Subcutaneous adipose tissue (tissue), 4 donors: ENCODE measurements around the gene HSD3B7. TPM values are rescaled to one million over a fixed set of nuclear protein-coding genes. Genes with fewer than 3 reads are reported as not detected.

Experiments used
- total RNA-seq, 4 donors: library from RNA; depleted of rRNA; stranded (reverse); fragments of >200 nt; gene quantifications; one replicate each; pipeline ENCODE4 v1.1.0, GENCODE V29; 2016
- TF ChIP-seq, protein P1 (sequence below): fragments of 450-650 bp; IDR thresholded peaks from one replicate; pipeline ENCODE4 v1.5.1; 2016; ENCODE audit warnings: low read depth, mild to moderate bottlenecking, control low read depth, antibody characterized with exemption, moderate library complexity

Gene HSD3B7
- total RNA-seq, 4 donors from 2014 or later = 18.3 to 73.8 (median 30.0) TPM

DNA sequence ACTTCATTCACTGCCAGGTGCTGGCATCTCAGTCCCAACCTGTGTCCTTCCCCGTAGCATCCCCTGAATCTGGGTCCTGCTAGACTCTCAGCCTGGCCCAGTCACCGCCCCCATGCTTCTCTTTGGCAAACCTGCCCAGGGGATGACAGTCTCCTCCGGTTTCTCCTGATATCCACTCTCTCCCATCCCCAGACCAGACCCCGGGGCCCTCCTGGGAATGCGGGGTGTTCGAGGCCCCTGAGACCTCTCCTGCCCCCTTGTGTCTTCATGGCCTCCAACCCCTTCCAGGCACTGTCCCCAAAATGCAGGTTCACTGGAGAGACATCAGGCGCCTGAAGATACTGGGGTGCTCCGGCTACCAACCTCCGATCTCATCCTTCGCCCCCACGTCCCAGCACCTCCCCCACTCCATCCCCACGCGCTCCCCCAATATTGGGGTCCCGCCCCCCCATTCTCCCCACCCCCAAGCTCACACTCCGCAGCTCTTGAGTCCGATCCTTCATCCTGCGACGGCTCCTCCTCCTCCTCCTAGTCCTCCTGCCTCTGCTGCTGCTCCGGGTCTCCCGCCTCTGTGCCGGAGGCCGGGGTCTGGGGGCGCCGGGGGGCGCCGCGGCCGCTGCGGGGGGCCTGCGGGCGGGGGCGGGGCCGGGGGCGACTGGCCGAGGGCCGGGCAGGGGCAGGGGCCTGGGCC, 25.0 kb downstream of the HSD3B7 start:
- TF ChIP-seq, protein P1, sequence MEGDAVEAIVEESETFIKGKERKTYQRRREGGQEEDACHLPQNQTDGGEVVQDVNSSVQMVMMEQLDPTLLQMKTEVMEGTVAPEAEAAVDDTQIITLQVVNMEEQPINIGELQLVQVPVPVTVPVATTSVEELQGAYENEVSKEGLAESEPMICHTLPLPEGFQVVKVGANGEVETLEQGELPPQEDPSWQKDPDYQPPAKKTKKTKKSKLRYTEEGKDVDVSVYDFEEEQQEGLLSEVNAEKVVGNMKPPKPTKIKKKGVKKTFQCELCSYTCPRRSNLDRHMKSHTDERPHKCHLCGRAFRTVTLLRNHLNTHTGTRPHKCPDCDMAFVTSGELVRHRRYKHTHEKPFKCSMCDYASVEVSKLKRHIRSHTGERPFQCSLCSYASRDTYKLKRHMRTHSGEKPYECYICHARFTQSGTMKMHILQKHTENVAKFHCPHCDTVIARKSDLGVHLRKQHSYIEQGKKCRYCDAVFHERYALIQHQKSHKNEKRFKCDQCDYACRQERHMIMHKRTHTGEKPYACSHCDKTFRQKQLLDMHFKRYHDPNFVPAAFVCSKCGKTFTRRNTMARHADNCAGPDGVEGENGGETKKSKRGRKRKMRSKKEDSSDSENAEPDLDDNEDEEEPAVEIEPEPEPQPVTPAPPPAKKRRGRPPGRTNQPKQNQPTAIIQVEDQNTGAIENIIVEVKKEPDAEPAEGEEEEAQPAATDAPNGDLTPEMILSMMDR = no peak

DNA sequence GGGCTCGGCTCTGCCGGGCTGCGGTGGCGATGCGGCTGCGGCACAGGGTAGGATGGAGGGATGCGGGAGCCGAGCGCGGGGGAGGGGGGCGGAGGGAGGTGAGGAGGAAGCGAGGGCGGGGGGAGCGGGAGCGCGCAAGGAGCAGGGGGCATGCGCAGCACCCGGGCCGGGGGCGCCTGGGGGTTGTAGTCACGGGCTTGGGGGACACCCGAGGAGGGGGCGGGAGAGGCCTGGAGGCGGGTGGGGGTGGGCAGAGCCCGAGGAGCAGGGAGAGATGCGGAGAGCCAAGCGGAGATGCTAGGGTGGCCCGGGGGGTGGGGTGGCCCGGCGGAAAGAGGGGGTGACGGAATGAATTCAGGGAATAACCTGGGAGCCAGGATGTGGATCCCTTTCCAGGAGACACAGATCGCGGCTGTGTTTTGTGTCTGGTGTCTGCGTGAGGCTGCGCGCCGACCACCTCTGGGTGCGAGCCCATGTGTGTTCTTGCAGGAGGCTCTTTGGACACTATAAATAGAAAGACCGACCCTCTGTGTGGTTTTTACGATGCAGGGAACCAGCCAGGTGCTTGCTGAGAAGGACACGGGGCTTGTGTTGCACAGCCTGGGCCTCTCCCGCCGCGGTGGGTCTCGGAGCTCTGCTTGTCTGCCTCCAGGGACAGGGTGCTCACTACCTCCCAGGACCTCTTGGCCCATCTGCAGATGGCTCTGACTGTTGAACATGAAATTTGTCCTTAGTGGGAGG, 25.7 kb downstream of the HSD3B7 start, which contains the start of gene STX1B:
Gene STX1B, minus strand, starts transcription at position 54 of the 741 bp plus-strand sequence. CDS start 242 bp downstream, outside the sequence.
- TF ChIP-seq, protein P1 = no peak

DNA sequence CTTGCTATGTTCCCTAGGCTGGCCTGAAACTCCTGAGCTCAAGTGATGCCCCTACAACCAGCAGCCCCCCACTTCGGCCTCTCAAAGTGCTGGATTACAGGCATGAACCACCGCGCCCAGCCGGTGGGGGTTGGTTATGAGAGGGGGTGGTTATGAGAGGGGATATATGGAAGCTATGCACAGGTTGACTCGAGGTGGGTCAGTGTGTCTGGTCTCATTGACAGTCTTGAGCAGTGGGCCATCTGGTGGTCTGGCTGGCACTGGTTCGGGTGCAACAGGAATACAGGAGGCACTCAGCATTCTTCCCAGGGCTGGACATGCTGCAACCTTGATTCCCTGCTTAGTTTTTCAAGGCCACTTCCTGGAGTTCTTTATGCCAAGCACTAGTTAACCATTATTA, 31.0 kb downstream of the HSD3B7 start:
- TF ChIP-seq, protein P1 = no peak

DNA sequence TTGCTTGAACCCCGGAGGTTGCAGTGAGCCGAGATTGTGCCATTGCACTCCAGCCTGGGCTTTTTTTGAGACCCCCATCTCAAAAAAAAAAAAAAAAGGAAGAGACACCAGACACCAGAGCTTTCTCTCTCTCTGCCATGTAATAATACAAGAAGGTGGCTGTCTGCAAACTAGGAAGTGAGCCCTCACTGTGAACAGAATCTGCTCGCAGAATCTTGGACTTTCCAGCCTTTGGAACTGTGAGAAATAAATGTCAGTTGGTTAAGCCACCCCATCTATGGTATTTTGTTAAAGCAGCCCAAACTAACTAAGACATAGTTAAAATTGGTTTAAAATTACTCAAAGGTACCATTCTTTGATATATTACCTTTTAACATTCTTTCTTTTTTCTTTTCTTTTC, 35.5 kb downstream of the HSD3B7 start:
- TF ChIP-seq, protein P1 = no peak

DNA sequence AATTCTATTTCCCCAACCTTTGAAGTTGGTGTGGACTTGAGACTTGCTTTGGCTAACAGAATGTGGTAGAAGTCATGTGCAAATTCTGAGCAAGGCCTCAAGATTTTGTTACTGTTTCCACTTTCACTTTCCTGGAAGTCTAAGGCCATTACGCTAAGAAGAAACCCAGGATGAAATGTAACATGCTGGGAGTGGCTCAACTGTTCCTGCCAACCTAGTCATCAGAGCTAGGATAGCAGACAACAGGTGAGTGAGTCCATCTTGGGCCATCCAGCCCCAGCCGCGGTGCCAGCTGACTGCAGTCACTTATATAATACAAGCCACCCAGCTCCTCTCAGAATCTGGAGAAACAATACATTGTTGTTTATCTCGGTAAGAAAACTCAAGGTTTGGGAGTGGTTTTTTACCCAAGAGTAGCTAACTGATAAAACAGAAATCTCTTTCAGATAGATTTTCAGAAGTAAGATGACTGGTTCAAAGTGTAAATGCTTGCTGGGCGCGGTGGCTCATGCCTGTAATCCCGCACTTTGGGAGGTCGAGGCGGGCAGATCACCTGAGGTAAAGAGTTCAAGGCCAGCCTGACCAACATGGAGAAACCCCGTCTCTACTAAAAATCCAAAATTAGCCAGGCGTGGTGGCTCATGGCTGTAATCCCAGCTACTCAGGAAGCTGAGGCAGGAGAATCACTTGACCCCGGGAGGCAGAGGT, 37.7 kb downstream of the HSD3B7 start:
- TF ChIP-seq, protein P1 = no peak

DNA sequence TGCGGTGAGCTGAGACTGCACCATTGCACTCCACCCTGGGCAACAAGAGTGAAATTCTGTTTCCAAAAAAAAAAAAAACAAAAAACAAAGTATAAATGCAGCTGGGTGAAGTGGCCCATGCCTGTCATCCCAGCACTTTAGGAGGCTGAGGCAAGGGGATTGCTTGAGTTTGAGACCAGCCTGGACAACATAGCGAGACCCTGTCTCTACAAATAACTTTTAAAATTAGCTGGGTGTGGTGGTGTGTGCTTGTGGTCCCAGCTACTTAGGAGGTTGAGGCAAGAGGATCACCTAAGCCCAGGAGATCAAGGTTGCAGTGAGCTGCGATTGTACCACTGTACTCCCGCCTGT, 38.2 kb downstream of the HSD3B7 start:
- TF ChIP-seq, protein P1 = no peak
